Activated T-cell treated with anti-CD3 and anti-CD28 coated beads for 1 hour (primary cell): ENCODE data around the gene PHYKPL.
A peak's percentile ranks its signal among the peaks of the same experiment; 100 is the strongest.

Experiments
- DNase-seq: peaks from one replicate; pipeline ENCODE4 v3.0.0-alpha.2; 2020; ENCODE audit warnings: low read depth

PHYKPL gene

GRCh38 chr5:178232124-178232919 lies at the start of gene PHYKPL:
Gene PHYKPL (minus strand): TSS chr5:178232802. CDS start chr5:178232550, 252 bp downstream.
- peak; percentile 50 for DNase-seq

DNA sequence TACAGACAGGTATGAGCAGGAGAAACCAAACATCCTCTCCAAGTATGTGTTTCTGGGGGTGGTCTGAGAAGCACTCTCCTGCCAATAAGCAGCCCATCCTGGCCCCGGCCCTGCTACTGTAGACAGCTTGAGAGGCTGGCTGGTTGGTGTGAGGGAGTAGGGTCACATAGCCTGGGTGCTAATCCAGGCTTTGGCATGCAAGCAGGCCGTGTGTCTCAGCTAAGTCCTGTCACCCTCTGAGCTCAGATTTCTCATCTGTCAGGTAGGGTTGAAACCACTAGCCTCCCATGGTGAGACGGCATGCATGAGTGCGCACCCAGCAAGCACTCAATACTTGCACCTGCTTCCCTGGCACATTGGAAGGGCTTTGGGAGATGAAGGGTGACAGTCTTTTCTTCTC lies 49.8 kb upstream of the PHYKPL start:
- DNase-seq = no peak

DNA sequence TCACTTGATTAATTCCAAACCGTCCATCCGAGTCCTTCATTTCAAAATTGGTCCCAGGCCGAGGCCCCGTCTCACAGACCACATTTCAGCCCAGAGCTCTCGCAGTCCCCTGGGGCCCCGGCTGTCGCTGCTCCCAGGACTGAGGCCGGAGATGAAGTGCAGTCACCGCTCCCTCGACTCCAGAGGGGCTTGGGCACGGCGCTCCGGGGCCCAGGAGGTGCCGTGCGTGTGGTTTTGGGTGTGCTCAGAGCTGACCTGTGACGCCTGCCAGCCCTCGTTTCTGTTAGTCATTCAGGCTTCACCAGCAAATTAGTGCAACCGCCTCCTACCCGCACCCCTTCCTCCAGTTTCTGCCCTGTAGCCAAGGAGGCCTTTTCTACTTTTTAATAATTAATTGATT lies 48.7 kb upstream of the PHYKPL start:
- DNase-seq = no peak

- no peak for DNase-seq
Measured at GRCh38 chr5:178280631-178281030, 48.0 kb upstream of the PHYKPL start.

DNA sequence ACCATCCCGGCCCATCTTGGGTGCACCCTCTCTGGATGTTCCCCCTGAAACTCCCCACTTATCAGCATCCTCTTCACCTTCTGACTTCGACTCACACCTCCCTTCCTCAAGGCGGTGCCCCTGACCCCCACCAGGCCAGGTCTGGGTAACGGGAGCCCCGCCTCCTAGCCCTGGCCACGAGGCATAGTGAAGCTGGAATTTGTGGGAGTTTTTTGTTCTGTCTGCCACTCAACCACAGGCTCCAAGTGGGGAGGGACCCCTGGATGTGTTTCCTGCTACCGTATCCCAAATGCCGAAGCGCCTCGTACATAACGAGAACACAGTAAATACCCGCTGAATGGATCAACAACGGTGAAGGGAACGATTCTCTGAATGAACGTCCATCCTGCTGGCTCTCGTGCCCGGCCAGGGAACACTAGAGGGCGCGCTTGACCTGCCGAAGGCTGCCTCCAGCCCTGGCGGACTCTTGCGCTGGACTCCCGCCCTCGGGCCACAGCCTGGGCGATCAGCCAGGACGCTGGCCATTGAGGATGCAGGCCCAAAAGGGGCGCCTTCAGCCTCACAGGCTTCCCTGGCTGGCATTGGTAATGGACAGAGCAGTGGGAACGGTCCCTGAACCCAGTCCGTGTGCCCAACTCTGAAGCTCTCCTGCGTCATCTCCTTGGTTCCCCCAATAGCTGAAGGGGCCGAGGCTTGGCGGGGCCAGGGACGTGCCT lies 47.3 kb upstream of the PHYKPL start:
- DNase-seq = peak; percentile 51

DNA sequence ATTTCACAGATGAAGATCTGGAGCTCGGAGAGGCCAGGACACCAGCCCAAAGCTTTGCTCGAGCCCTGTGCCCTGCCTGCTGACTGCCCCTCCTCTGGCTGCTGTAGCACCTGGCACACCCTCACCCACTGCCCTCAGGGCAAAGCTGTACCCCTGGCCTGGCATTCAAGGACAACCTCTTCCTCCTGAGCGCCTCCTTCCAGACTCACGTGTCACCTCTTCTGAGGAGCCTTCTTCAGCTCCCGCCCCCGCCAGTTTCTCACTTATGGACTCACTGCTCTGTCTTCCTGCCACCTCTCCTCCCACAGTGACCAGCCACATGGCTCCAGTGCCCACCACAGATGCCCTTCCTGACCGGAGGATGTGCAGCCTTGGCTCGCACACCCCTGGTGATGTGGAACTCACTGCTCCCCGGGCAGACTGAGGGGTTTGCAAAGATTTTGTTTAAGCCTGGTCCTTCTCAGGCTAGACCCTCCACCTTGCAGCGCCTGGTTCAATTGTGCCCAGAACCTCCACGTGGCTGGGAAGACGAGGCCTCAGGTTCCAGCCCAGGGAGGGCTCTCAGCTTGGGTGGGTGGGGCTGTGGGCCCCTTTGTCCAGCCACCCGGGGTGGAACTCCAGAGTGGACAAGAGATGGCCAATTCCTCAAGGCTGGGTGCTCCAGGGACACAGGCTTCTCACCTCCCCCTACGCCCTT lies 46.6 kb upstream of the PHYKPL start:
- DNase-seq = no peak

- DNase-seq = no peak
Measured at GRCh38 chr5:178278358-178279023, 45.9 kb upstream of the PHYKPL start.

DNA sequence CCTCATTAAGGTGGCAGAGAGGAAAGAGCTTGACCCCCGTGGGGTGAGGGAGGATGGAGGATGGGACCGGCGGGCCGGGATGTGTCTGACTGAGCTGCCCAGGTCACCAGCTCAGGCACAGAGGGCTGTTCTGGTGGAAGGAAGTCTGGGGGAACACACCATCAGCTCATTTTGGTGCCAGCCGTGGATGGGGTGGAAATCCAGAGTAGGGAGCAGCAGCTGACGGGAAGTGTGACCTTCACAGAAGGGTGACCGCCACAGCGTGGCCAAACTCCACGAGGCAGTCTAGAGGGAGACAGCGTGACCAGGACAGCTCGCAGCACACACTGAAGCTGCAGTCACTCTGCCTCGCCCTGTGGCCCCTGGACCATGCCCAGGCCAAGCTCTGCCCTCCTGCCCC lies 45.3 kb upstream of the PHYKPL start:
- DNase-seq = no peak

- DNase-seq = no peak
Measured at GRCh38 chr5:178277346-178277745, 44.7 kb upstream of the PHYKPL start.

DNA sequence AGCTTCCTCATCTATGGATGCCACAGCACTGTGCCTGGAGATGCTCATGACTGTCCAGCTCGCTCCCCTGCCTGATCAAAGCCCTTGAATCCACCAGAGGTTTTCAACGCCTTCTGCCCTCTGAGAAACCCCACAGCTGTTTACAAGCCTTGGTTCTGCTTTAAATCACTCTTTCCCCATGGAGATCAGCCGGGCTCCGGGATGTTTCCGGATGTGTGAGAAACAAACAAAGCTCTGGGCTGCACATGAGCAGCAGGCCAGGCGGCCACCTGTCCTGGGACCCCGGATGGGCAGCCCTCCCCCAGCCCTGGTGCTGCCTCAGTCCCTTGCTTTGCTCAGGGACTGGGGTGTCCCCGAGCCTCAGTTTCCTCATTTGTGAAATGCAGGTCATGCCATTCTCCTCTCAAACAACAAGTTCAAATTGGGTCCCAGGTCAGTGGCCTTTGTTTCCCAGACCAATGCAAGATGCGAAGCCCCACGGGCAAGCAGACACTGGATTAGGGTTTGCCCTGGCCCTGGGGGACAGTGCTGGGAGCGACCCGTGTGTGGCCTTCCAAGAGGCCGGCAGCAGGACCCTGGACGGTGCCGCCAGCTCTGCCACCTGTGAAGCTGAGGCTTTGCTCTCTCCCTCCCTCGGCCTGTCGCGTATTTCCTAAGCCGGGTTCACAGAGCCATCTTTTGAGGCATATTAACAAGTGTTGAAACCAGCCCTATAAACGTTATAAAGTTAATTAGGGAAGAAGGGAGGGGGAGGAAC lies 42.4 kb upstream of the PHYKPL start:
- no peak for DNase-seq

GRCh38 chr5:178273665-178274541 lies 41.3 kb upstream of the PHYKPL start:
- no peak for DNase-seq

GRCh38 chr5:178273041-178273440 lies 40.4 kb upstream of the PHYKPL start:
- DNase-seq = no peak

GRCh38 chr5:178272591-178272990 lies 40.0 kb upstream of the PHYKPL start:
- no peak for DNase-seq

DNA sequence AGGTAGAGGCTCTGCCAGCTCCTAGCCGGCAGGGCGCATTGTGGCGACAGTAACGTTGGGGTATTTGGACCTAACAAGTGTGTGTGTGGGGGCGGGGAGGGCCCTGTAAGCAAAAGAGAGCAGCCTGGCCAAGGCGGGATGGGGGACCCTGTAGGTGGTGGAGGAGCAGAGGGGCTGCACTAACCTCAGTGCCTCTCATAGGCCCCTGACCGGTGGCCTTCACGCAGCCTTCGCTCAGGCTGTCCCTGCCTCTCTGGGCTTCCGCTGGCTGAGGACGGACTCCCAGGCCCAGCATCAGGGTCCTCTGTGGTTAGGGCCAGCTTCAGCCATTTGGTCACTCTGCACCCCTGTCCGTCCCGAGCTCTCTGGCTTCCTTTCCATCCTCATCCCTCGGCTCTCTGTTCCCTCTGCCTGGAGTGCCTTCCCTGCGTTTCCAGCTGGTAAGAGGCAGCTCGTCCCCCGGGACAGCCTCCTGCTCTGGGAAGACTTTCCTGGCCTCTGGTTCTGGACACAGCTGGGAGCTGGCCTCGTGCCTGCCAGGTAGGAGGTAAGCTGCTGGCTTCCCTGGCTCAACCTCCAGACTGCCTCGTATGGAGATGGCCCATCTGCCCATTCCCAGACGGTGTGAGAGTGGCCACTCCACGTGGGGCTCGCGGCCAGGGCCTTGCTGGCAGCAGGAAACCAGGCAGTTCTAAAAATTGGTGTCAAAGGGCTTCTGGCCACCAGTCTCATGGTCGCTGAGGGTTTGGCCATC lies 39.3 kb upstream of the PHYKPL start:
- DNase-seq = no peak

GRCh38 chr5:178271231-178271630 lies 38.6 kb upstream of the PHYKPL start:
- no peak for DNase-seq

GRCh38 chr5:178269499-178269898 lies 36.9 kb upstream of the PHYKPL start:
- no peak for DNase-seq

GRCh38 chr5:178267876-178268275 lies 35.3 kb upstream of the PHYKPL start:
- no peak for DNase-seq

- no peak for DNase-seq
Measured at GRCh38 chr5:178267245-178267644, 34.6 kb upstream of the PHYKPL start.

DNA sequence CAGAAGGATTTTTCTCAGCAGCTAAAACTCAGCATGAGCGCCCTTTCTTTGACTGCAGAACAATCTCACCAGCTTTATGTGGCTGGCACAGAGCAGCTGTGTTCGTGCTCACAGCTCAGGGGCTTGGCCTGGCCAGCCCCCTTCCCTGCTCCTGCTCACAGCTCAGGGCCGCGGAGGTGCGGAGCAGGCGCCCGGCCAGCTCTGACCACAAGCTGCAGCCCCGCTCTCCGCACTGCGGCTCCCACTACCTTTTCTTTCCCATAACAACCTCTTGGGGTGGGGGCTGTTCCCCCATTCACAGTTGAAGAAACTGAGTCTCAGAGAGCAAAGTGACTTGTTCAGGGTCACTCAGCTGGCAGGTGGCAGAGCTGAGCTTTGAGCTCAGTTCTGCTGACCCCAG lies 34.0 kb upstream of the PHYKPL start:
- DNase-seq = no peak

- DNase-seq = no peak
Measured at GRCh38 chr5:178265746-178266145, 33.1 kb upstream of the PHYKPL start.
